ENCODE measurements around the gene GRIA1. TPM values are rescaled to one million over a fixed set of nuclear protein-coding genes. Genes with fewer than 3 reads are reported as not detected.

Gene GRIA1
- total RNA-seq, 4 donors from 2014 or later = 0.12 to 0.19 TPM; not detected in 2

GRCh38 chr5:153542536-153542935 is 52.1 kb downstream of the GRIA1 start:
- intact Hi-C loops (cut with DNase I) = no loop called here
- DNase-seq = no peak
- Histone ChIP-seq H3K27me3 (no peaks in the 10 kb centered on the region), H3K36me3 (no peaks in the 10 kb centered on the region), H3K27ac (no peak overlapping the region), H3K9me3 (no peaks in the 10 kb centered on the region), H3K4me1 (no peaks in the 10 kb centered on the region), H3K4me3 (no peak overlapping the region)
- TF ChIP-seq CTCF (IDR thresholded peaks at IDR 0.05) (no peak), POLR2A (IDR thresholded peaks at IDR 0.05) (no peak)
- WGBS, 2 donors = 73 to 85% methylated on average over 1 of the region's 1 CpG

DNA sequence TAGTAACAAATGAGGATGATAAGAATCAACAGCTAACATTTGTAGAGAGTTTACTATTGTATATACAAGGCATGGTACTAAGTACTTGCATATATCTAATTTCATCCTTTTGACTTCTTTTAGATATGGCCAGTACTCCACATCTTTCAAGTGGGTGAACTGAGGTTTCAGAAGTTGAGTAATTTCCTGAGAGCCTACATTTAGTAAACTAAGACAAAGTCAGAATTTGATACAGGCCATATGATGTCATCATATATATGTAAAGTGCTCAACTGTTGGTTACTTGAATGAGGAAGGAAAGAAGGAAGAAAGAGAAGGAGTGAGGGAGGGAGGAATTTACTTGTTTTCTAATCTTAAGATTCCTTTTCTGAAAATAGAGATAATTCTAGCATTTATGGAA is 52.8 kb downstream of the GRIA1 start:
- intact Hi-C loops (cut with DNase I) = no loop called here

DNA sequence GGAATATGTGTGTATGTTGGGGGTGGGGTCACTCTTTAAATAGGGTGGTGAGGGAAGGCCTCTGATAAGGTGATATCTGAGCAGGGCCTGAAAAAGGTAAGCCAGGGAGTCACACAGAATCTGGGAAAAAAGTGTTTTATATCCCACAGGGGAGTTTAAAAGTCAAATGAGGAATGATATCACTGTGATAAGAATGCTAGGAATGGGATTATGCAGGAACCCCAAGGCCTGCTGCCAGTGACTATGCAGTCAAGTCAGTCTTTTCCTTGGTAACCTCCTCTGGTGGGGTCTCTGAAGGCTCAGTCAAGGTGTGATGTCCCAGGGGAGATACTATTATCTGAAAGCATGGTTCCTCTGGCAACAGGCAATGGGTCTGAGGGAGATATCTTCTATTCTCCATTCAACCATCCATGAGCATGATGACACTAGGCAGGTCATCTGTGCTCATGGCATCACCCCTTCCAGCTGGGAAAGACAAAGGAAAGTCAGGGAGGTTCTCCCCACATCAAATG is 53.5 kb downstream of the GRIA1 start:
- Histone ChIP-seq H3K27me3 (no peaks in the 10 kb centered on the region), H3K4me1 (no peaks in the 10 kb centered on the region), H3K27ac (no peak overlapping the region), H3K9me3 (no peaks in the 10 kb centered on the region), H3K36me3 (no peaks in the 10 kb centered on the region), H3K4me3 (no peak overlapping the region)
- DNase-seq = no peak
- intact Hi-C loops (cut with DNase I) = no loop called here
- TF ChIP-seq CTCF (IDR thresholded peaks at IDR 0.05) (no peak), POLR2A (IDR thresholded peaks at IDR 0.05) (no peak)

More for the DNA sequence above, 52.8 kb downstream of the GRIA1 start:
- no peaks in the 10 kb centered on the region for H3K36me3 ChIP-seq
- H3K27me3 ChIP-seq = no peaks in the 10 kb centered on the region
- H3K4me3 ChIP-seq = no peak overlapping the region
- no peak for DNase-seq
- H3K27ac ChIP-seq = no peak overlapping the region
- TF ChIP-seq CTCF (IDR thresholded peaks at IDR 0.05) = no peak
- no peak for TF ChIP-seq POLR2A (IDR thresholded peaks at IDR 0.05)
- no peaks in the 10 kb centered on the region for H3K4me1 ChIP-seq
- no peaks in the 10 kb centered on the region for H3K9me3 ChIP-seq

DNA sequence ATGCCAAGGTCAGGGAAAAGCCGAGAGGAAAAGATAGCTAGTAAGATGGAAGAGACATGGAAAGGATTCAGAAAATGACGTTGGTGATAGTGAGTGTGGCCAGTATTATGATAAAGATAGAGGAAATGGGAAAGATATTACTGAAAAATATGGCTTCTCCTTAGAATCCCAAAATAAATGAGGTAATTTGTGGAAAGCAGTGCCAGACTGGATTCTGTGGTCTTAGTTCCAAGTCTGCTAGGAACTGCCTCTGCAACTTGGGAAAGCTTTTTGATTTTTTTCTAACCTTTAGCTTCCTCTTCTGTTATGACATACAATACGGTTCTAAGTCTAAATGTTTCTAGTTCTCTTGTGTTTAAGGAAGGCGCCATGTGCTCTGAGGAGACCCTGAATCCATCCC is 54.2 kb downstream of the GRIA1 start:
- no peak overlapping the region for H3K4me3 ChIP-seq
- no peak for TF ChIP-seq CTCF (IDR thresholded peaks at IDR 0.05)
- TF ChIP-seq POLR2A (IDR thresholded peaks at IDR 0.05) = no peak
- intact Hi-C loops (cut with DNase I) = no loop called here
- no peaks in the 10 kb centered on the region for H3K4me1 ChIP-seq
- H3K9me3 ChIP-seq = no peaks in the 10 kb centered on the region
- 58 to 63% methylated on average over 4 of the region's 4 CpGs for WGBS, 2 donors
- H3K27me3 ChIP-seq = no peaks in the 10 kb centered on the region
- no peak overlapping the region for H3K27ac ChIP-seq
- DNase-seq = no peak
- no peaks in the 10 kb centered on the region for H3K36me3 ChIP-seq

- Histone ChIP-seq H3K27me3 (no peaks in the 10 kb centered on the region), H3K4me1 (peaks cover 0 to 2% (median 0%) of the 10 kb centered on the region in 3 donors), H3K9me3 (no peaks in the 10 kb centered on the region), H3K27ac (no peak overlapping the region), H3K4me3 (no peak overlapping the region), H3K36me3 (no peaks in the 10 kb centered on the region)
- 47 to 63% methylated on average over 1 of the region's 1 CpG for WGBS, 2 donors
- intact Hi-C loops (cut with DNase I) = no loop called here
- TF ChIP-seq CTCF (IDR thresholded peaks at IDR 0.05) (no peak), POLR2A (IDR thresholded peaks at IDR 0.05) (no peak)
- no peak for DNase-seq
Measured at GRCh38 chr5:153546566-153546965, 56.1 kb downstream of the GRIA1 start.
